Omental fat pad (tissue), 4 donors: ENCODE data around the gene HMCN2. TPM values are rescaled to one million over a fixed set of nuclear protein-coding genes. Genes with fewer than 3 reads are reported as not detected.

Source experiments
- ATAC-seq: fragments of 150-250 bp; one replicate; pipeline ENCODE4 v1.9.1; 2016; ENCODE audit warnings: mild to moderate bottlenecking, moderate library complexity; ENCODE audit not compliant: low FRiP score
- DNase-seq: peaks from one replicate; pipeline ENCODE4 v3.0.0-alpha.2; 2019; ENCODE audit warnings: low spot score
- total RNA-seq, 4 donors: library from RNA; depleted of rRNA; stranded (reverse); fragments of >200 nt; gene quantifications; one replicate each; pipeline ENCODE4 v1.1.0, GENCODE V29; 2016
- TF ChIP-seq, protein P1 (sequence below), 3 donors: fragments of 450-650 bp; IDR thresholded peaks; one replicate each; pipeline ENCODE4 v1.5.1; 2016 to 2017; ENCODE audit warnings: antibody characterized with exemption in 3 of 3, mild to moderate bottlenecking in 3 of 3, moderate library complexity in 2 of 3

Gene HMCN2
- total RNA-seq, 4 donors from 2014 or later, result 0.19 to 5.8 (median 0.75) TPM

DNA sequence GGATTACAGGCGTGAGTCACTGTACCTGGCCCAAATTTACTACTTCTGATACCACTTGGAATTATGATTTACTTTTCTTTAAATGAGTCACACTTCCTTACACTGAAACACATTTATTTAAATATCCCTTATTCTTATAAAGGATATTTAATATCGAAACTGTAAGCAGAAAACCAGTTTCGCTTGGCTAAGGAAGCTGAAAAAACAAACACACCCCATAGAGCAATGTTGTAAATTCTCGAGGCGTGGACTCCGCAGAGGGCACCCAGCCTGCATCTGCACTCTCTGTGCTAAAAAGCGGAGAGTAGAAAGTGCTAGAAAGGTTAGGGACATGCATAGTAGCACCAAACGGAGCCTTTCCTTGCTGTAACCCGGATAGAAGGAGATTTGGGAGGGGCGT, 86.5 kb downstream of the HMCN2 start:
- ATAC-seq (no peak), DNase-seq (no peak)
- TF ChIP-seq, protein P1, sequence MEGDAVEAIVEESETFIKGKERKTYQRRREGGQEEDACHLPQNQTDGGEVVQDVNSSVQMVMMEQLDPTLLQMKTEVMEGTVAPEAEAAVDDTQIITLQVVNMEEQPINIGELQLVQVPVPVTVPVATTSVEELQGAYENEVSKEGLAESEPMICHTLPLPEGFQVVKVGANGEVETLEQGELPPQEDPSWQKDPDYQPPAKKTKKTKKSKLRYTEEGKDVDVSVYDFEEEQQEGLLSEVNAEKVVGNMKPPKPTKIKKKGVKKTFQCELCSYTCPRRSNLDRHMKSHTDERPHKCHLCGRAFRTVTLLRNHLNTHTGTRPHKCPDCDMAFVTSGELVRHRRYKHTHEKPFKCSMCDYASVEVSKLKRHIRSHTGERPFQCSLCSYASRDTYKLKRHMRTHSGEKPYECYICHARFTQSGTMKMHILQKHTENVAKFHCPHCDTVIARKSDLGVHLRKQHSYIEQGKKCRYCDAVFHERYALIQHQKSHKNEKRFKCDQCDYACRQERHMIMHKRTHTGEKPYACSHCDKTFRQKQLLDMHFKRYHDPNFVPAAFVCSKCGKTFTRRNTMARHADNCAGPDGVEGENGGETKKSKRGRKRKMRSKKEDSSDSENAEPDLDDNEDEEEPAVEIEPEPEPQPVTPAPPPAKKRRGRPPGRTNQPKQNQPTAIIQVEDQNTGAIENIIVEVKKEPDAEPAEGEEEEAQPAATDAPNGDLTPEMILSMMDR (IDR thresholded peaks at IDR 0.05), result no peak

DNA sequence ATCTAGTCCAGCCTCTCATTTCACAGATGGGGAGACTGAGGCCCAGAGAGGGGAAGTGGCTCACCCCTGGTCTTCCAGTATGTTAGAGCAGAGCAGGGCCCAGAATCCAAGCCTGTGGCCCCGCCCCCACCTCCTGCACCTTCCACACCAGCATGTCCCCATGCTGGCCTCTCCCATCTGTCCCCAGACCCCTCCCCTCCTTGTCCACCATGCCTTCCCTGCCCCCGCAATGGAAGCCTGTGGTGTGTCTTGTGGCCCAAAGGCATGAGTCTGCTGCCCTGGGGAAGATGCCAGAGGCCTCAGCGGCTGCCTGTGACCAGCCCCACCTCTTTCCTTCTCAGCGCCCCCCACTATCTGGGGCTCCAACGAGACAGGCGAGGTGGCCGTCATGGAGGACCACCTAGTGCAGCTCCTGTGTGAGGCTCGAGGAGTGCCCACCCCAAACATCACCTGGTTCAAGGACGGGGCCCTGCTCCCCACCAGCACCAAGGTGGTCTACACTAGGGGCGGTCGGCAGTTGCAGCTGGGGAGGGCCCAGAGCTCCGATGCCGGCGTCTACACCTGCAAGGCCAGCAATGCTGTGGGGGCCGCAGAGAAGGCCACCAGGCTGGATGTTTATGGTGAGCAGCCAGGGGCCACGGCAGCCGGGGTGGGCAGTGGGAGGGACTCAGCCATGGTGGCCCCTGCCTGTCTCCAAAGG, 87.2 kb downstream of the HMCN2 start:
- no peak for DNase-seq
- TF ChIP-seq, protein P1 (IDR thresholded peaks at IDR 0.05), result no peak

DNA sequence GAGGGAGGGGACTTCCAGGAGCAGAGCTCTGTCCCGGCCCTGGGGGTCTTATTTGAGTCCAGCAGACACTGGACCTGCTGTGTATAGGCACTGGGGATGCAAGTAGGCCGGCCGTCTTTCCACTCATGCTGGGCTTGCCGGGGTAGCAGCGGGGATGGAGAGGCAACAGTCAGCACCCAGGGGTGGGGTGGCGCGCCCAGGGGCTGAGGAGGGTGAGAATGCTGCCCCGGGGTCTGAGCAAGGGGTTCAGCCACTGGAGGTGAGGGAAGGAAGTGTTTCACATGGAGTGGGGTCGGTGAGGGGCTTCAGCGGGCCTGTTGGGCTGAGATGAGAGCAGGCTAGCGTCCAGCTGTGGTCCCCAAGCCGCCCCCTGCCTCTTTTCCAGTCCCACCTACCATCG, 88.8 kb downstream of the HMCN2 start:
- TF ChIP-seq, protein P1 (IDR thresholded peaks at IDR 0.05), result no peak
- ATAC-seq, result no peak
- no peak for DNase-seq

More for the DNA sequence above, 87.2 kb downstream of the HMCN2 start:
- ATAC-seq, result no peak

DNA sequence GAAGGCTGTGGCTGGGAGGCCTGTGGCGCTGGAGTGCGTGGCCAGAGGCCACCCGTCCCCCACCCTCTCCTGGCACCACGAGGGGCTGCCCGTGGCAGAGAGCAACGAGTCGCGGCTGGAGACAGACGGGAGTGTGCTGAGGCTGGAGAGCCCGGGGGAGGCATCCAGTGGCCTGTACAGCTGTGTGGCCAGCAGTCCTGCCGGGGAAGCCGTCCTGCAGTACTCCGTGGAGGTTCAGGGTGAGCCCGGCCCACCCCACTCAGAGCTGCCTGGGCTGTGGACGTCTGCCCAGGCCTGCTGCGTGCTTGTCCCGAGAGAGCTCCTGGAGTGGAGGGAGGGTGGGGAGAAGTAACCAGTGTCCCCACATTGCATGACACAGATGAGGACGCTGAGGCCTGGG, 89.2 kb downstream of the HMCN2 start:
- DNase-seq, result no peak
- TF ChIP-seq, protein P1 (IDR thresholded peaks at IDR 0.05), result no peak
- ATAC-seq, result no peak

DNA sequence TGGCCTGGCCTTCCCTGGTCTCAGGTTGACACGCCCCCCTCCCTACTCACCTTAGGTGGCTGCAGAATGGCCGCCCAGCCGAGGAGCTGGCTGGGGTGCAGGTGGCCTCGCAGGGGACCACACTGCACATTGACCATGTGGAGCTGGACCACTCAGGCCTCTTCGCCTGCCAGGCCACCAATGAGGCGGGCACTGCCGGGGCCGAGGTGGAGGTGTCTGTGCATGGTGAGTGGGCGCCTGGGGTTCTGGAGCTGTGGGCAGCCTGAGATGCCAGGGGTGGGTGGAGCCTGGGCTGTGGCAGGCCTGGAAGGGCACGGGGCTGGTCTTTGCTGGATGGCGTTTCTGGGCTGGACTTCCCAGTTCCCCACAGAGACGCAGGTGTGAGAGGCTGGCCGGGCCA, 90.5 kb downstream of the HMCN2 start:
- ATAC-seq, result no peak
- DNase-seq, result no peak
- TF ChIP-seq, protein P1 (IDR thresholded peaks at IDR 0.05), result no peak

DNA sequence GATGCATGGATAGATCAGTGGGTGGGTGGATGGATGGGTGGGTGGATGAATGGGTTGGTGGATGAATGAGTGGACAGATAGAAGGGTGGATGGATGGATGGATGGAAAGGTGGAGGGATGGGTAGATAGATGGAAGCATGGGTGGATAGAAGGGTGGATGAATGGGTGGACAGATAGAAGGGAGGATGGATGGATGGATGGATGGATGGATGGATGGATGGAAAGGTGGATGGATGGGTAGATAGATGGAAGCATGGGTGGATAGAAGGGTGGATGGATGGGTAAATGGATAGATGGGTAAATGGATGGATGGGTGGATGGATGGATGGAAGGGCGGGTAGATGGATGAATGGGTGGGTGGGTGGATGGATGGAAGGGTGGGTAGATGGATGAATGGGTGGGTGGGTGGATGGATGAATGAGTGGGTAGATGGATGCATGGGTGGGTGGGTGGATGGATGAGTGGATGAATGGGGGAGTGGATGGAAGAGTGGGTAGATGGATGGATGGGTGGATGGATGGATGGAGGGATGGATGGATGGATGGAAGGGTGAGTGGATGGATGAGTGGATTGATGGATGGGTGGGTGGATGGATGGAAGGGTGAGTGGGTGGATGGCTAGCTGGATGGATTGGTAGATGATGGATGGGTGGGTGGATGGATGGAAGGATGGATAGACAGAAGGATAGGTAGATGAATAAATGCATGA, 91.5 kb downstream of the HMCN2 start:
- TF ChIP-seq, protein P1 (IDR thresholded peaks at IDR 0.05), result no peak
- DNase-seq, result no peak

DNA sequence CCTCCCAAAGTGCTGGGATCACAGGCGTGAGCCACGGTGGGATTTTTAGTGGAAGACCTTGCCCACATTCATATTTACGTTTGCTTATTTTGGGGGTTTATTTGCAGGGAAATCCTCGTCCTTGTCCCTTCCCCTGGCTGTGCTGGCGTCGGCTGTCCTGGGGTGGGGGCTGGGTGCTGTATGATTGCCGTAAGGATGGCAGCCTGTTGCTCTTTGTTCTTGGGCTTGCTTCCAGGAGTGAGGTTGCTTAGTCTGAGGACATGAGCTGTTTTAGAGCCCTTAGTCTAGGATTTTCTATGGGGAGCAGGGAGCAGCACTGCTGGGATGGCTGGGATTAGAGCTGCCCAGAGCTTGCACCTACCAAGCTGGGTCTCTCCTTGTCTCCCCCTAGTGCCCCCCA, 93.4 kb downstream of the HMCN2 start:
- TF ChIP-seq, protein P1 (IDR thresholded peaks at IDR 0.05), result no peak
- DNase-seq (no peak), ATAC-seq (no peak)

More for the DNA sequence above, 91.5 kb downstream of the HMCN2 start:
- no peak for ATAC-seq
